HAP-1 (cell line): ENCODE results near the gene ATP2C2.

Experiments
- DNase-seq, 2 experiments: peaks; one replicate each; pipeline ENCODE4 v3.0.0-alpha.2; 2016 to 2020; ENCODE audit warnings: low spot score in 2 of 2
- H3K27me3 ChIP-seq: fragments of 250-450 bp; sonication (Bioruptor Pico); 2 replicates; pipeline ENCODE4 v1.5.1; 2020; ENCODE audit warnings: low read depth, mild to moderate bottlenecking, moderate library complexity
- H3K36me3 ChIP-seq: fragments of 250-450 bp; sonication (Bioruptor Pico); replicated peaks from 2 replicates; pipeline ENCODE4 v1.5.1; 2020; ENCODE audit warnings: mild to moderate bottlenecking
- H3K4me1 ChIP-seq: fragments of 250-450 bp; sonication (Bioruptor Pico); 2 replicates; pipeline ENCODE4 v1.5.1; 2020; ENCODE audit warnings: mild to moderate bottlenecking
- H3K4me3 ChIP-seq: fragments of 250-450 bp; sonication (Bioruptor Pico); 2 replicates; pipeline ENCODE4 v1.5.1; 2020; ENCODE audit warnings: mild to moderate bottlenecking, moderate library complexity
- H3K9me3 ChIP-seq: fragments of 250-450 bp; sonication (Bioruptor Pico); 2 replicates; pipeline ENCODE4 v1.5.1; 2020; ENCODE audit warnings: mild to moderate bottlenecking, moderate library complexity
- in situ Hi-C: fragments of 300-500 bp; cut with MboI; formaldehyde crosslinking; loops from 3 replicates; pipeline ENCODE4 v1.14.3; 2020; ENCODE audit warnings: low sequenced_read_pairs, inconsistent platforms, mixed read lengths

ATP2C2 gene, protein sequence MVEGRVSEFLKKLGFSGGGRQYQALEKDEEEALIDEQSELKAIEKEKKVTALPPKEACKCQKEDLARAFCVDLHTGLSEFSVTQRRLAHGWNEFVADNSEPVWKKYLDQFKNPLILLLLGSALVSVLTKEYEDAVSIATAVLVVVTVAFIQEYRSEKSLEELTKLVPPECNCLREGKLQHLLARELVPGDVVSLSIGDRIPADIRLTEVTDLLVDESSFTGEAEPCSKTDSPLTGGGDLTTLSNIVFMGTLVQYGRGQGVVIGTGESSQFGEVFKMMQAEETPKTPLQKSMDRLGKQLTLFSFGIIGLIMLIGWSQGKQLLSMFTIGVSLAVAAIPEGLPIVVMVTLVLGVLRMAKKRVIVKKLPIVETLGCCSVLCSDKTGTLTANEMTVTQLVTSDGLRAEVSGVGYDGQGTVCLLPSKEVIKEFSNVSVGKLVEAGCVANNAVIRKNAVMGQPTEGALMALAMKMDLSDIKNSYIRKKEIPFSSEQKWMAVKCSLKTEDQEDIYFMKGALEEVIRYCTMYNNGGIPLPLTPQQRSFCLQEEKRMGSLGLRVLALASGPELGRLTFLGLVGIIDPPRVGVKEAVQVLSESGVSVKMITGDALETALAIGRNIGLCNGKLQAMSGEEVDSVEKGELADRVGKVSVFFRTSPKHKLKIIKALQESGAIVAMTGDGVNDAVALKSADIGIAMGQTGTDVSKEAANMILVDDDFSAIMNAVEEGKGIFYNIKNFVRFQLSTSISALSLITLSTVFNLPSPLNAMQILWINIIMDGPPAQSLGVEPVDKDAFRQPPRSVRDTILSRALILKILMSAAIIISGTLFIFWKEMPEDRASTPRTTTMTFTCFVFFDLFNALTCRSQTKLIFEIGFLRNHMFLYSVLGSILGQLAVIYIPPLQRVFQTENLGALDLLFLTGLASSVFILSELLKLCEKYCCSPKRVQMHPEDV

DNA sequence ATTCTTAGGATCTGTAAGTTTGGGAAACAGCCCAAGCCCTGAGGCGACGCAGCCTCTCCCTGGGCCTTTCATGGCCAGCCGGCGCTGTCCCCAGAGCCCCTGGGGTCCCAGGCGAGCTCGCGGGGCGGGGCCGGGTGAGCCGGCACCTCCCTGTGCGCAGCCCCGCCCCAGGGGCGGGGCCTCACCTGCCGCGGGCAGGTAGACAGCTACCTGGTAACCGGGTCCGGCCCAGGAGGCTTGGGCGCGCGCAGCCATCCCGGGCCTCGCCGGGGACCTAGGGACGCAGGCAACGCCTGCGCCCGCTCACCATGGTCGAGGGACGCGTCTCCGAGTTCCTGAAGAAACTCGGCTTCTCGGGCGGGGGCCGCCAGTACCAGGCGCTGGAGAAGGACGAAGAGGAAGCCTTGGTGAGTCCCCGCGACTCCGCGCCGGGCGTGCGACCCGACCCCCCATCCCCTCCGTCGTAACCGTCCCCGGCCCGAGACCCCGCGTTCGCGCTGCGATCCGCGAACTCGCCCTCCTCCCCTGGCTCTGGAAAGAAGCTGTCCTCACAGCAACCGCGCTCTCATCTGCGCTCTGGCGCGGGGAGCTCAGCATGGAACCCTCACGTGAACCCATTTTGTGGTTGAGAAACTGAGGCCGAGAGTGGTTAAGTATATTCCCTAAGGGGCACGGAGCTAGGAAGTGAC, at the start of gene ATP2C2:
TSS of gene ATP2C2 (plus strand) at position 231 of the 689 bp plus-strand sequence. CDS start at position 309, 78 bp downstream.
- Histone ChIP-seq H3K27me3 (peaks cover 34% of the 10 kb centered on the region), H3K4me1 (no peaks in the 10 kb centered on the region), H3K36me3 (no peaks in the 10 kb centered on the region), H3K4me3 (no peak within 1 kb of the TSS), H3K9me3 (no peaks in the 10 kb centered on the region)
- no peak for DNase-seq
- in situ Hi-C loops: no loop called here

DNA sequence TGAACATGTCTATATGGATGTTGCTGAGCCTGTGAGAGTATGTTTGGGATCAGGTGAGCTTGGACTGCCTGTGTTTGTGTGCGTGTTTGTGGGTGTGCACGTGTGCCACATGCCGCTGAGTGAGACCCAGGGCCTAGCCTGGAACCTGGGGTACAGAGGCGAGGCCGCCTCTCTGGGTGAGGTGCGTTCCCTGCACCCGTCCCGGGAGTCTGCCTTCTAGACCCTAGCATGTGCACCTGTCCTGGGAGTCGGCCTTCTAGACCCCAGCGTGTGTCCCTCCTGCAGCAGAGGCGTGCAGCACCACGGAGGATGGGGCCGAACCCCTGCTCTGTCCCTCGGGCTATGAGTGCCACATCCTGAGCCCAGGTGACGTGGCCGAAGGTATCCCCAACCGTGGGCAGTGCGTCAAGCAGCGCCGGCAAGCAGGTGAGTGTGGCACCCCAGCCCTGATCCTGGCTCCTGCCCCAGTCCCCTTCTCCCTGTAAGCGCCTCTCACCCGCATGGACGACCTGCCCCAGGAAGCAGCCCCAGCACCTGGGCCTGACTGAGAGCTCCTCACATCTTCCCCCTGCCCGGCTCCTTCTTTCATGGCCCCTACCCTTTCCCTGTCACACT, 49.1 kb upstream of the ATP2C2 start:
- H3K4me3 ChIP-seq: no peak overlapping the region
- DNase-seq: no peak
- no peaks in the 10 kb centered on the region for H3K36me3 ChIP-seq
- peaks cover 8% of the 10 kb centered on the region; the same call in 1 of the 2 replicates for H3K27me3 ChIP-seq
- H3K4me1 ChIP-seq: no peaks in the 10 kb centered on the region
- H3K9me3 ChIP-seq: no peaks in the 10 kb centered on the region
- in situ Hi-C loops: no loop called here

DNA sequence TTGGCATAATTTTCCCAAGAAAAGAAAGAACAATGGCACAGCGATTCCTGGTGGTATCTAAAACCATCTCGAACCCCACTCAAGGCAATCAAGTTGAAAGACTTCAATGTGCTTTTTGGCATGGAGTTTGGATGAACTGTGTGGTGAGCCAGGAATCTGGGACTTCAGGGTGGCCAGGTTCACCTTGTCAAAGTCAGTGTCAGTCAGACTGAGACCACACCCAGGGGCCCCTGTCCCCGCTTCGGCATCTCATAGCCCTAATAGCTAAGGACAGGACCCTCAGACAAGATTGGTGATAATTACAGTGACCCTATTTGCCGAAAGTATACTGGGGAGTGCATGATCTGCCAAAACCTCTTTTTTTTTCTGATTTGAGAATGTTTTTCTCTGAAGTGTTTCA, 47.8 kb upstream of the ATP2C2 start:
- DNase-seq: no peak
- Histone ChIP-seq H3K9me3 (no peaks in the 10 kb centered on the region), H3K27me3 (peaks cover 7% of the 10 kb centered on the region; the same call in 1 of the 2 replicates), H3K4me3 (no peak overlapping the region), H3K36me3 (no peaks in the 10 kb centered on the region), H3K4me1 (no peaks in the 10 kb centered on the region)
- in situ Hi-C loops: no loop called here

DNA sequence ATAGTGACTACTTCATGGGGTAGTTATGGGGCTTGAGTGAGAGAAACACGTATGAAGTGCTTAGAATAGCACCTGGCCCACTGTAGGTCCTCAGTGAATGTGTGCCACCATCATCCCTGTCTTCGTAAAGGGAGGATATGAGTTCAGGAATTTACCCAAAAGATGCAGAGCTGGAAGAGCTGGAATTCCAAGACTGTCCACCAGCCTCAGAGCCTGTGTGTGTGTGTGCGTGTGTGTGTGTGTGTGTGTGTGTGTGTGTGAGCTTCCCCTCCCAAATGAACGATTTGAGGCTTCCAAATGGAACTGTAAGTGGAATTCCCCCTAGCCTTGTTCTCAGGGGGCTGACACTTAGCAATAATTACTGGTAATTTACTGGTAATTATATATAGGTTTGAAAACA, 46.4 kb upstream of the ATP2C2 start:
- no peak for DNase-seq
- Histone ChIP-seq H3K4me3 (no peak overlapping the region), H3K4me1 (no peaks in the 10 kb centered on the region), H3K9me3 (no peaks in the 10 kb centered on the region), H3K27me3 (peaks cover 7% of the 10 kb centered on the region; the same call in 1 of the 2 replicates), H3K36me3 (no peaks in the 10 kb centered on the region)
- in situ Hi-C loops: no loop called here

DNA sequence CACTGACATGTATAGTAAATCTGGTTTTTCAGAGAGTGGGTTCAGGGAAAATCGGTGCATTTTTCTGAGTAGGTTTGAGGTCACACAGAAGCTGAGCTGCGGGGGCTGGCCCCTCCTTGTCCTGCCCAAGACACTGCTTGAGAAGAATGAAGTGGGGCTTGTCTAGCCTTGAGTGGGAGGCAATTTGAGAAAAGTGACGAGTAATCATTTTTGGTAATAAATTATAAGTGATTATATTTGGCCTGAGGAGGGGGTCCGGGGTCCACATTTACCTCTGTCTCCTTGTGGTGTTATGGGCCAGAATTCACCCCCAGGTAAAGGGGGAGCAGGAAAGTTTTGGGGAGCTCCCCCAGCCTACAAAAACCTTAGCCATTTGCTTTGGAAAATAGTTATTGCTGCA, 45.6 kb upstream of the ATP2C2 start:
- in situ Hi-C loops: no loop called here
- Histone ChIP-seq H3K9me3 (no peaks in the 10 kb centered on the region), H3K27me3 (peaks cover 7% of the 10 kb centered on the region; the same call in 1 of the 2 replicates), H3K36me3 (no peaks in the 10 kb centered on the region), H3K4me3 (no peak overlapping the region), H3K4me1 (no peaks in the 10 kb centered on the region)
- no peak for DNase-seq

DNA sequence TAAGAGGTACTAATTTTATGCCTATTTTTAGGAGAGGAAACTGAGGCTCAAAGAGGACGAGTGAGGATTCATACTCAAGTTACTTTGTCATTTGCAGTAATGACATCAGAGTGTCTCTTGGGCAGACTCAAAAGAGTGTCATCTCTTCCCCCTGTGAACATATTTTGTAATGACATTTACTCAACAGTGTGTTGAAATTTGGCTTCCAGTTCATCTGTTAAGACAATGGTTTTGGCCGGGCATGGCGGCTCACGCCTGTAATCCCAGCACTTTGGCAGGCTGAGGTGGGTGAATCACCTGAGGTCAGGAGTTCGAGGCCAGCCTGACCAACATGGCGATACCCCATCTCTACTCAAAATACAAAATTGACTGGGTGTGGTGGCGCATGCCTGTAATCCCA, 44.7 kb upstream of the ATP2C2 start:
- H3K27me3 ChIP-seq: peaks cover 7% of the 10 kb centered on the region; the same call in 1 of the 2 replicates
- in situ Hi-C loops: no loop called here
- no peak overlapping the region for H3K4me3 ChIP-seq
- no peaks in the 10 kb centered on the region for H3K9me3 ChIP-seq
- H3K4me1 ChIP-seq: no peaks in the 10 kb centered on the region
- no peaks in the 10 kb centered on the region for H3K36me3 ChIP-seq
- no peak for DNase-seq

DNA sequence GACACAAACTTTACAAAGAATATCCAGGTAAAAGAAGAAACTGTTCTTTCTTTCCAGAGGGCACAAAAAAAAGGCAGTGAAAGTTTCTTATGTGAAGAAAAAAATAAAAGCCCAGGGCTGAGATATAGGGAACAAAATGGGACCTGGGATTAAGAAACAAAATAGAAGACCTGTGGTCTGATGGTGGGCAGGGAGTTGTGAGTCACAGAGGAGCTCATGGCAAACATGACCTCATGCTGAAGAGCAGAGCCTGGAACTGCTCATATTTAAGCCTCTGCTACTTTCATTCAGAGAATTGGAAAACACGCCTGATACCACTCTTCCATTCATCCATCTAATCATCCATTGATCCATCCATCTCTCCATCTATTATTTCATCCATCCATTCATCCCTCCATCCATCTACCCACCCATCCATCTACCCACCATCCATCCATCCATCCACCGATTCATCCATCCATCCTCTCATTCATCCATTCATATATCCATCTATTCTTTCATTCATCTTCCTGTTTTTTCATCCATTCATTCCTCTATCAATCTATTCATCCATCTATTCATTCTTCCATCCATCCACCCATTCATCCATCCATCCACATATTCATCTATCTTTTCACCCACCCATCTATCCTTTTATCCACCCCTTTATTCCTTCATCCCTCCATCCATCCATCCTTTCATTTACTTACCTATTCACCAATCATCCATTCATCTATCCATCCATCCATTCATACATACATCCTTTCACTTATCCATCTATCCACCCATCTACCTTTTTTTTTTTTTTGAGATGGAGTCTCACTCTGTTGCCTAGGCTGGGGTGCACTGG, 43.7 kb upstream of the ATP2C2 start:
- DNase-seq: no peak
- Histone ChIP-seq H3K4me3 (no peak overlapping the region), H3K36me3 (no peaks in the 10 kb centered on the region), H3K9me3 (no peaks in the 10 kb centered on the region), H3K27me3 (peaks cover 7% of the 10 kb centered on the region; the same call in 1 of the 2 replicates), H3K4me1 (no peaks in the 10 kb centered on the region)
- in situ Hi-C loops: no loop called here

DNA sequence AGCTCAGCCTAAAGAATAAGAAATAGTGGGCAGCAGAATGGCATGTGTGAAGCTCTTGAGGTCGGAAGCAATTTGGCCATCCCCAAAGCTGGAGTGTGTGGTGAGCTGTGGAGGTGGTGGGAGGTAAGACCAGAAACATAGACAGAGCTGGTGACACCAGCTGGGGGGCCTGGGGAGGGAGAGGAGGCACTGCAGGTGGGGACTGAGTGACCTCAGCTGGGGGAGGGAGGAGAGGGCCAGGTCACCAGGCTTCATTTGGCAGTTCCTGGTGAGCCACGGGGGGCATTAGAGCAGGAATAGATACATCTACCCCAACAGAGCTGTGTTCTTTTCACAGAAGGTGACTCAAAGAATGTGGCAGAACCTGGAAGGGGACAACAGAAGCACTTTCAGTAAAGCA, 41.8 kb upstream of the ATP2C2 start:
- Histone ChIP-seq H3K4me3 (no peak overlapping the region), H3K4me1 (no peaks in the 10 kb centered on the region), H3K36me3 (no peaks in the 10 kb centered on the region), H3K9me3 (no peaks in the 10 kb centered on the region), H3K27me3 (peaks cover 7% of the 10 kb centered on the region; the same call in 1 of the 2 replicates)
- DNase-seq: no peak
- in situ Hi-C loops: no loop called here

DNA sequence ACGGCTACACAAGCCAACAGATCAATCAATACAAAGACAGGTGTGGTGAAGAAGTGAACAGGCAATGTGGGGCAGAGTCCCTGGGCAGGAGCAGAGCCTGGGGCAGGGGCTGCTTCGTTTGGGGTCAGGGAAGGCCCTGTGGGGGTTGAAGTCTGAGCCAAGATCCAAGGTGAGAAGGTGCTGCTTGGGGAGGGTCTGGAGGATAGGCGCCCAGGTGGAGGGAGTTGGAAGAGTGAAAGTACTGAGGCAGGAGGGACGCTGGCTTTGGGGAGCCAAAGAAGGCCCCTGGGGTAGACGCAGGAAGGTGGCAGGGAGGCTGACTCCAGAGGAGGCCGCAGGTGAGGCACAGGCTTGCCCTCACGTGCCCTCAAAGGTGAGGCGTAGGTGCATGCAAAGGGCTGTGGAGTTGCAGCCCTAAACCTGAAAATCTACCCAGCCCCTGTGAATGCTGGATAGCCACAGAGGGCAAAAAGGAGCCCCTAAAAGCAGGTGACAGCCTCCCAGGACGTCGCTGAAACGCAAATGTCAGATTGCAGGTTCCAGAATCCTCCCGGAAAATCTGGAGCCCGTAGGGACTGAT, 40.3 kb upstream of the ATP2C2 start:
- in situ Hi-C loops: no loop called here
- no peaks in the 10 kb centered on the region for H3K9me3 ChIP-seq
- no peak for DNase-seq
- H3K4me1 ChIP-seq: no peaks in the 10 kb centered on the region
- no peaks in the 10 kb centered on the region for H3K36me3 ChIP-seq
- no peak overlapping the region for H3K4me3 ChIP-seq
- H3K27me3 ChIP-seq: peaks cover 3% of the 10 kb centered on the region; the same call in 1 of the 2 replicates

DNA sequence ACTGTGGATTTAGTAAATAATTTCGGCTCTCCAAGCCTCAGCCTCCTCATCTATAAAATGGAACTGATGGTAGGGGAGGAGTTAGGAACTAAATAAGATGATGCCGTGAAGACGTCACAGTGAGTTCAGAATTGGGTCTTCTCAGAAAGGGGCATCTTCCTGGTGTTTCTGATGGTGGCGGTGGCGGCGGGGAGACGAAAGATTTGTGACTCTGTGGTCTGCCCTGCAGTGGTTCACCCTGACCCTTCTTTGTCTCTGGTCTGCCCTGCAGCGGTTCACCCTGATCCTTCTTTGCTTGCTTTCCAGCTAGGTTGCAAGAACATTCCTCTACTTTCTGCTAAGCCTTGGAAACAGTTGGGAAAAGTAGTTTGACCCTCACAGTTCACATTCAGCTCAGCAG, 39.3 kb upstream of the ATP2C2 start:
- Histone ChIP-seq H3K9me3 (no peaks in the 10 kb centered on the region), H3K4me1 (no peaks in the 10 kb centered on the region), H3K27me3 (no peaks in the 10 kb centered on the region; the same call in 1 of the 2 replicates), H3K36me3 (no peaks in the 10 kb centered on the region), H3K4me3 (no peak overlapping the region)
- in situ Hi-C loops: no loop called here
- DNase-seq: no peak

DNA sequence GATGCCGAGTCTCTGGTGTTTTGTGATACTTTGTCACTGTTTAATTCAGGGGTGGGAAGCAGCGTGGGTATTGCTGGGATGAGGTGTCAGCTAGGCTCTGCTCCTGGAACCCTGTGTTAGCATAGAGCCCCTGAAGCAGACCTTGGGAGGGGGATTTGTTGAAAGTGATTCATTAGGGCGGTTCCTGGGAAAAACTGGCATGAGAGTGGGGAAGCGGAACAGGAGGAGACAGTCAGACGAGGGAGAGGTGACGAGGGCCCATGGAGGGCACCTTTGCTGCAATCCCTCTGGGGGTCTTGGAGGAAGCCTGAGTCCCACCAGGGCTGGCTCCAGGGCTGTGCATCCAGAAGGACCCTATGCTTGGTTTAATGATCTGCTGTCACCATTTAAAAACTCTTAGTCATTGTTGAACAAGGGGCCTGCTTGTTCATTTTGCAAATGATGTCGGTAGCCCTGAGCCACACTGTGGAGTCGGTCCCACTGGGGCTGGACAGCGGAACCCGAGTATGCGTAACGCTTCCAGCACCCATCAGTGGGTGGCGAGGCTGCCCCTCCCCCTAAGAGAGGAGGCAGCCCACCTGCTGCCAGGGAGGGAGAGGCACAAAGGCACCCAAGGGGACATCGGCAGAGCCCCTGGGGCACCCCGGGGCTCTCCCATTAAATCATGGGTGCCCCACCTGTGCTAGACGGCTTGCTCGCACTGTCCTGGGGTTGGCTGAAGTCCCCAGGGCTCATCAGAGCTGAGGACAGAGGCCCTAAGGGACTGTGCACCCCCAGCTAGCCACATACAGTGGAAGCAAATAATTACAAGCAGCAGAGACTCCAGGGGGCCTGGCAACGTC, 38.3 kb upstream of the ATP2C2 start:
- no peaks in the 10 kb centered on the region for H3K27me3 ChIP-seq
- H3K9me3 ChIP-seq: no peaks in the 10 kb centered on the region
- DNase-seq: no peak
- in situ Hi-C loops: no loop called here
- no peak overlapping the region for H3K4me3 ChIP-seq
- no peaks in the 10 kb centered on the region for H3K4me1 ChIP-seq
- H3K36me3 ChIP-seq: no peaks in the 10 kb centered on the region

DNA sequence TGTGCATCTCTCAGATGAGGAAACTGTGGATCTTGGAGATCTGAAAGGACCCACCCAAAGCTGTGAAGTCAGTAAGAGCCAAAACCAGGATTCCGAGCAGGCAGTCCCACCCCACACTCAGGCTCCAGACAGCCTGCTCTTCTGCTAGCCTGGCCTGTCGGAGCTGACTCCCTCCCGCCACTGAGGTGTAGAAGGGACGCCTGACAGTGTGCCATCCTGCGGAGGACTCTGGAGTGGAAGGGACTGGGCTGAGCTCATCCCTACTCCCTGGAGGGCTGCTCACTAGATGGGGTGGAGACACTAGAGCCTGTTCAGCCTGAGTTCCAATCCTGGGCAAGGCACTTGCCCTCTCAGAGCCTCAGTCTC, 37.7 kb upstream of the ATP2C2 start:
- Histone ChIP-seq H3K9me3 (no peaks in the 10 kb centered on the region), H3K4me3 (no peak overlapping the region), H3K36me3 (no peaks in the 10 kb centered on the region), H3K27me3 (no peaks in the 10 kb centered on the region), H3K4me1 (no peaks in the 10 kb centered on the region)
- DNase-seq: no peak
- in situ Hi-C loops: no loop called here
